Mesothelial cell of epicardium (in vitro differentiated cells): ENCODE data around the gene TM4SF18. TPM values are rescaled to one million over a fixed set of nuclear protein-coding genes. Genes with fewer than 3 reads are reported as not detected.

Experiments
- DNase-seq, 2 experiments: peaks; one replicate each; pipeline ENCODE4 v3.0.0; 2021; ENCODE audit warnings: low spot score in 2 of 2; ENCODE audit not compliant: unreplicated experiment in 2 of 2
- H3K27ac Mint-ChIP-seq: 2 replicates; pipeline ENCODE4 v1.8.0; 2021; ENCODE audit warnings: mixed read lengths
- H3K27me3 Mint-ChIP-seq: 2 replicates; pipeline ENCODE4 v1.8.0; 2021; ENCODE audit warnings: low read depth, mixed read lengths
- H3K36me3 Mint-ChIP-seq: 2 replicates; pipeline ENCODE4 v1.8.0; 2021; ENCODE audit warnings: mixed read lengths
- H3K4me1 Mint-ChIP-seq: 2 replicates; pipeline ENCODE4 v1.8.0; 2021; ENCODE audit warnings: mixed read lengths
- H3K4me3 Mint-ChIP-seq: 2 replicates; pipeline ENCODE4 v1.8.0; 2021; ENCODE audit warnings: mild to moderate bottlenecking, moderate library complexity, mixed read lengths
- H3K9me3 Mint-ChIP-seq: 2 replicates; pipeline ENCODE4 v1.8.0; 2021; ENCODE audit warnings: mixed read lengths
- total RNA-seq: library from RNA; stranded (reverse); gene quantifications from 3 replicates; pipeline ENCODE4 v1.2.1, GENCODE V29; 2021
- TF ChIP-seq, protein P1 (sequence below): fragments of 200-600 bp; sonication (generic); IDR thresholded peaks from one replicate; pipeline ENCODE4 v1.5.0; 2021; ENCODE audit warnings: antibody characterized with exemption; ENCODE audit not compliant: unreplicated experiment

TM4SF18 gene
- total RNA-seq, 1 donor from 2014 or later: 0.13 TPM

DNA sequence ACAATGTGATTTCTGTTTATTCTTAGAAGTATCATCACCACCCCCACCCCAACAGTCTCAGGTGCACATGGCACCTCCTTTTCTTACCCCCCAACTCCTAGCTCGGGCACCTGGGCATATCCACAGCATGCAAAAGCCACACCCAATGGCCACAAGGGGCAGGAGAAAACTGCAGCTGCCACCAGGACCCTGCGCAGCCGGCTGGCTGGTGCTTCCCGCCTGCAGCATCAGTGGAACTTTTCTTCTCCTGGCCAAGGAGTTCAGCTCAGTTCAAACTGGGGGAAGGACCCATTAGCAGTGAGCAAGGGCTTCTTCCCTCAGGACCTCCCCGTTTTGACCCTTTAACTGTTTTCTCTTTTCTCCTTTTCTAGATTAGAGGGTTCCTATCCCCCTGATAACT, 44.8 kb downstream of the TM4SF18 start:
- Mint-ChIP-seq H3K4me3 (no peak overlapping the region), H3K36me3 (no peaks in the 10 kb centered on the region), H3K9me3 (peaks cover 8% of the 10 kb centered on the region), H3K27ac (no peak overlapping the region), H3K27me3 (no peaks in the 10 kb centered on the region), H3K4me1 (no peaks in the 10 kb centered on the region)
- no peak for DNase-seq
- TF ChIP-seq, protein P1, sequence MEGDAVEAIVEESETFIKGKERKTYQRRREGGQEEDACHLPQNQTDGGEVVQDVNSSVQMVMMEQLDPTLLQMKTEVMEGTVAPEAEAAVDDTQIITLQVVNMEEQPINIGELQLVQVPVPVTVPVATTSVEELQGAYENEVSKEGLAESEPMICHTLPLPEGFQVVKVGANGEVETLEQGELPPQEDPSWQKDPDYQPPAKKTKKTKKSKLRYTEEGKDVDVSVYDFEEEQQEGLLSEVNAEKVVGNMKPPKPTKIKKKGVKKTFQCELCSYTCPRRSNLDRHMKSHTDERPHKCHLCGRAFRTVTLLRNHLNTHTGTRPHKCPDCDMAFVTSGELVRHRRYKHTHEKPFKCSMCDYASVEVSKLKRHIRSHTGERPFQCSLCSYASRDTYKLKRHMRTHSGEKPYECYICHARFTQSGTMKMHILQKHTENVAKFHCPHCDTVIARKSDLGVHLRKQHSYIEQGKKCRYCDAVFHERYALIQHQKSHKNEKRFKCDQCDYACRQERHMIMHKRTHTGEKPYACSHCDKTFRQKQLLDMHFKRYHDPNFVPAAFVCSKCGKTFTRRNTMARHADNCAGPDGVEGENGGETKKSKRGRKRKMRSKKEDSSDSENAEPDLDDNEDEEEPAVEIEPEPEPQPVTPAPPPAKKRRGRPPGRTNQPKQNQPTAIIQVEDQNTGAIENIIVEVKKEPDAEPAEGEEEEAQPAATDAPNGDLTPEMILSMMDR: no peak

DNA sequence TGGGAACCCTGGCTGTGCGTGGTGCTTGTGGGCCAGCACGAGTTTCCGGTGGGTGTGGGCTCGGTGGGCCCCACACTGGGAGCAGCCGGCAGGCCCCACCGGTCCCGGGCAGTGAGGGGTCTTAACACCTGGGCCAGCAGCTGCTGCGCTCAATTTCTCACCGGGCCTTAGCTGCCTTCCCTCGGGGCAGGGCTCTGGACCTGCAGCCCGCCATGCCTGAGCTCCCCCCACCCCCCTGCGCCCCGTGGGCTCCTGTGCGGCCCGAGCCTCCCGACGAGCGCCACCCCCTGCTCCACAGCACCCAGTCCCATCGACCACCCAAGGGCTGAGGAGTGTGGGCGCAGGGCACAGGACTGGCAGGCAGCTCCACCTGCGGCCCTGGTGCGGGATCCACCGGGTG, 49.4 kb downstream of the TM4SF18 start:
- no peaks in the 10 kb centered on the region for H3K27me3 Mint-ChIP-seq
- TF ChIP-seq, protein P1: no peak
- H3K9me3 Mint-ChIP-seq: peaks cover 11% of the 10 kb centered on the region
- H3K4me3 Mint-ChIP-seq: no peak overlapping the region
- H3K27ac Mint-ChIP-seq: no peak overlapping the region
- H3K4me1 Mint-ChIP-seq: peaks cover 17% of the 10 kb centered on the region
- no peak for DNase-seq
- H3K36me3 Mint-ChIP-seq: peaks cover 2% of the 10 kb centered on the region

DNA sequence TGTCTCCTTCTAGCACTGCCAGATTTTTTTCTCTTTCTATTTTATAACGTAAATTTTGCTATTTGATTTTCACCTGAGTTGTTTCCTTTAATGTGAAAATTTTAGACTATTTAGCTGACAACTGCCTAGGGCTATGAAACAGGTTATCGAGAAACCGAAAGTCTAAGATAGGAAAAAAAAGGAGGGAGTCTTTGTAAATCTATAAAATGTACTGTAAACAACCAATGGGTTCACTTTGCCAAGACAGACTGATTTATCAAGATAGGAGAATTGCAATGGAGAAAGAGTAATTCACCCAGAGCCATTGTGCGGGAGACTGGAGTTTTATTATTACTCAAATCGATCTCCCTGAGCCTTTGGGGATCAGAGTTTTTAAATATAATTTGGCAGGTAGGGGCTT, 50.0 kb downstream of the TM4SF18 start:
- H3K4me3 Mint-ChIP-seq: no peak overlapping the region
- H3K36me3 Mint-ChIP-seq: peaks cover 2% of the 10 kb centered on the region

DNA sequence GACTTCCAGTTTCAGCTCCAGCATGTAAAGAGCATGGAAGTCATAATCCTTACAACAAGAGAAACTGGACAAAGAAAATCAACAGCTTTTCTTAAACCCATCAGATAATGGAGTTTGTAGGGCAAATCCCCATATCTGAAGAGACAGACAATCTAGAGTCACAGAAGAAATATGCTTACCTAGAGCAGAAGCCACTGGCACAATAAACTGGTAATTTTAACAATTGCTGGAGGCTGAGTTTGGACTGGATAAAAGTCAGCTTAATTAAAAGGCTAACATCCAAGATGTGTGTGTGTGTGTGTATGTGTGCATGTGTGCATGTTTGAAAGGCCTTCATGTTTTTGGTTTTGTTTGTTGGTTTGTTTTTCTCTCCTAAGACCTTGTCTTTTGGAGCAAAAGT, 50.6 kb downstream of the TM4SF18 start:
- peaks cover 2% of the 10 kb centered on the region for H3K36me3 Mint-ChIP-seq
- no peak overlapping the region for H3K4me3 Mint-ChIP-seq
- peaks cover 11% of the 10 kb centered on the region for H3K9me3 Mint-ChIP-seq
- H3K27ac Mint-ChIP-seq: peak overlapping the region; percentile 89
- no peaks in the 10 kb centered on the region for H3K27me3 Mint-ChIP-seq
- TF ChIP-seq, protein P1: no peak
- peaks cover 17% of the 10 kb centered on the region for H3K4me1 Mint-ChIP-seq
- DNase-seq: no peak

More for the DNA sequence above, 50.0 kb downstream of the TM4SF18 start:
- TF ChIP-seq, protein P1: no peak
- H3K4me1 Mint-ChIP-seq: peaks cover 17% of the 10 kb centered on the region
- H3K9me3 Mint-ChIP-seq: peaks cover 11% of the 10 kb centered on the region
- no peaks in the 10 kb centered on the region for H3K27me3 Mint-ChIP-seq
- H3K27ac Mint-ChIP-seq: peak overlapping the region; percentile 89
- DNase-seq: no peak

DNA sequence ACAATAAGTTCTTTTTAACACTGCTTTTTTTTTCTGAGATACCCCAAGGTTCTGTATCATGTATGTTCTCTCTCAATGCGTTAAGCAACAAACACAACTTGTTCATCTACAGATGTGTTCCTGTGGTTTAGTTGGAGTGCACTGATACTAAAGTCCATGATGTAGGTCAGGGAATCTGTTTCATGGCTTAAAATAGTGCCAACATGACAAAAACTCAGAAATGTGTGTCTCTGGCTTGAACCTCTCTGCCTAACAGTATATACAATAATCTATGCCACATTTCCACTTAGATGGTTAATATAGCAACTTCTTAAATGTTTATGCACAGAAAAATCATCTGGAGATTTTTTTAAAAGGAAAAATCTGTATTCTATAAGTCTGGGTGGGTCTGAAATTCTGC, 51.1 kb downstream of the TM4SF18 start:
- Mint-ChIP-seq H3K9me3 (peaks cover 11% of the 10 kb centered on the region), H3K27me3 (no peaks in the 10 kb centered on the region), H3K4me1 (peaks cover 20% of the 10 kb centered on the region), H3K36me3 (peaks cover 2% of the 10 kb centered on the region), H3K4me3 (no peak overlapping the region), H3K27ac (no peak overlapping the region)
- no peak for DNase-seq
- TF ChIP-seq, protein P1: no peak
